Measurements from ENCODE around the gene RAE1.

The RAE1 gene

GRCh38 chr20:57401565-57401918 is 50.5 kb downstream of the RAE1 start:
- DNase-seq = no peak

- DNase-seq = no peak
These were observed 51.4 kb downstream of the RAE1 start for GRCh38 chr20:57402206-57403125.

- DNase-seq = no peak
These were observed 52.2 kb downstream of the RAE1 start for GRCh38 chr20:57403216-57403615.

- no peak for DNase-seq
These were observed 53.0 kb downstream of the RAE1 start for GRCh38 chr20:57404006-57404405.

GRCh38 chr20:57404419-57405072 is 53.5 kb downstream of the RAE1 start:
- no peak for DNase-seq

GRCh38 chr20:57405236-57406016 is 54.4 kb downstream of the RAE1 start:
- DNase-seq = no peak

- no peak for DNase-seq
These were observed 56.5 kb downstream of the RAE1 start for GRCh38 chr20:57407541-57407956.

GRCh38 chr20:57408131-57408530 is 57.1 kb downstream of the RAE1 start:
- DNase-seq = no peak

- no peak for DNase-seq
These were observed 57.6 kb downstream of the RAE1 start for GRCh38 chr20:57408536-57409233.

- DNase-seq = no peak
These were observed 58.2 kb downstream of the RAE1 start for GRCh38 chr20:57409316-57409671.

- no peak for DNase-seq
These were observed 58.8 kb downstream of the RAE1 start for GRCh38 chr20:57409672-57410397.

GRCh38 chr20:57410398-57410920 is 59.4 kb downstream of the RAE1 start:
- DNase-seq = no peak

GRCh38 chr20:57410924-57411323 is 59.9 kb downstream of the RAE1 start:
- DNase-seq = no peak

- no peak for DNase-seq
These were observed 60.6 kb downstream of the RAE1 start for GRCh38 chr20:57411406-57412283.

- no peak for DNase-seq
These were observed 61.4 kb downstream of the RAE1 start for GRCh38 chr20:57412347-57413029.

- no peak for DNase-seq
These were observed 62.9 kb downstream of the RAE1 start for GRCh38 chr20:57413986-57414385.

- DNase-seq = no peak
These were observed 64.0 kb downstream of the RAE1 start for GRCh38 chr20:57414867-57415592.

- DNase-seq = no peak
These were observed 64.7 kb downstream of the RAE1 start for GRCh38 chr20:57415771-57416170.

- no peak for DNase-seq
These were observed 65.4 kb downstream of the RAE1 start for GRCh38 chr20:57416296-57417022.
